Uterus (tissue), 4 donors: ENCODE results near the gene WDPCP. TPM values are rescaled to one million over a fixed set of nuclear protein-coding genes. Genes with fewer than 3 reads are reported as not detected.
"Not testable (repeated sequence)": the region's sequence is repeated elsewhere in the genome, so short reads cannot be mapped to it uniquely, and the experiment has no call there.

Experiments
- DNase-seq, 2 donors: peaks; one replicate each; pipeline ENCODE4 v3.0.0-alpha.2; 2019 to 2020
- H3K27ac ChIP-seq, 2 donors: fragments of 200-600 bp; sonication (generic); 1 replicate in 1 of 2; 2 replicates in 1 of 2; pipeline ENCODE4 v1.5.1; 2016 to 2018
- H3K27me3 ChIP-seq, 2 donors: fragments of 200-600 bp; sonication (generic); one replicate each; pipeline ENCODE4 v1.5.1; 2018 to 2019; ENCODE audit warnings: control low read depth in 1 of 2
- H3K36me3 ChIP-seq, 2 donors: fragments of 200-600 bp; sonication (generic); one replicate each; pipeline ENCODE4 v1.5.1; 2019; ENCODE audit warnings: control low read depth in 1 of 2
- H3K4me1 ChIP-seq, 2 donors: fragments of 200-600 bp; sonication (generic); one replicate each; pipeline ENCODE4 v1.5.1; 2018 to 2019; ENCODE audit warnings: control low read depth in 1 of 2
- H3K4me3 ChIP-seq, 2 donors: fragments of 200-600 bp; sonication (generic); 1 replicate in 1 of 2; 2 replicates in 1 of 2; pipeline ENCODE4 v1.5.1; 2018 to 2019; ENCODE audit warnings: mild to moderate bottlenecking in 1 of 2
- H3K9me3 ChIP-seq, 2 donors: fragments of 200-600 bp; sonication (generic); one replicate each; pipeline ENCODE4 v1.5.1; 2019; ENCODE audit warnings: control low read depth in 1 of 2
- POLR2A ChIP-seq, 2 donors: fragments of 450-650 bp; IDR thresholded peaks; one replicate each; pipeline ENCODE4 v1.6.1; 2016; ENCODE audit warnings: antibody characterized with exemption in 2 of 2, mild to moderate bottlenecking in 1 of 2, moderate library complexity in 1 of 2
- intact Hi-C: fragments of 100-400 bp; cut with DNase I; formaldehyde crosslinking; loops from one replicate; pipeline ENCODE4 v1.15.1; 2023; ENCODE audit warnings: low total_unique reads
- total RNA-seq, 4 donors: library from RNA; depleted of rRNA in 3 of 4; stranded (reverse); fragments of >200 nt in 3 of 4; gene quantifications; one replicate each; pipeline versions ENCODE4 v1.1.0 to v1.2.4, GENCODE V29; 2014 to 2023
- TF ChIP-seq, protein P1 (sequence below), 4 experiments: fragments of 200-600 bp in 2 of 4; fragments of 450-650 bp in 2 of 4; sonication (generic) in 2 of 4; IDR thresholded peaks; one replicate each; pipeline ENCODE4 v1.5.1; 2016 to 2019; ENCODE audit warnings: antibody characterized with exemption in 4 of 4, mild to moderate bottlenecking in 2 of 4, moderate library complexity in 1 of 4
- donor health status: DM: yes; HTN: yes; CAD: no.

WDPCP gene
- total RNA-seq, 4 donors from 2014 or later, result 8.8 to 39.8 (median 29.7) TPM

DNA sequence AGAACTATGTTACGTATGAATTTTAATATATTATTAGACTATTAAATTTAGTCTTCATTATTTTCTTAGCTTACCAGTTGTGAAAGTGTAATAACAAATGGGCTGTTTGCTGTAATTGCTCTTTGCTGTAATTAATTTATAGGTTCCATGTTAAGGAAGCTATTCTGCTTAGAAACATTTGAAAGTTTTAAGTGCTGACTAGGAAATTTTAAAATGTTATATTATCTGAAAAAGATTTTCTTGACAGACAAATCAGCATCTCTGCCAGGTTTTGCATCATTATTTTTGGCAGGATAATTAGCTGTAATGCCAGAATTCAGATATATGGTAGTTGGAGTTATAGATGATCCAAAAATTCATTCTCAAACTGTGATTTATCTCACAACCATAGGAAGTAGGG, 495.4 kb downstream of the WDPCP start:
- Histone ChIP-seq H3K9me3 (no peaks in the 10 kb centered on the region), H3K4me3 (no peak overlapping the region), H3K36me3 (no peaks in the 10 kb centered on the region), H3K27me3 (no peaks in the 10 kb centered on the region), H3K27ac (no peak overlapping the region), H3K4me1 (no peaks in the 10 kb centered on the region)
- no peak for DNase-seq
- intact Hi-C loops, result no loop called here
- no peak for TF ChIP-seq POLR2A (IDR thresholded peaks at IDR 0.05)
- TF ChIP-seq, protein P1, sequence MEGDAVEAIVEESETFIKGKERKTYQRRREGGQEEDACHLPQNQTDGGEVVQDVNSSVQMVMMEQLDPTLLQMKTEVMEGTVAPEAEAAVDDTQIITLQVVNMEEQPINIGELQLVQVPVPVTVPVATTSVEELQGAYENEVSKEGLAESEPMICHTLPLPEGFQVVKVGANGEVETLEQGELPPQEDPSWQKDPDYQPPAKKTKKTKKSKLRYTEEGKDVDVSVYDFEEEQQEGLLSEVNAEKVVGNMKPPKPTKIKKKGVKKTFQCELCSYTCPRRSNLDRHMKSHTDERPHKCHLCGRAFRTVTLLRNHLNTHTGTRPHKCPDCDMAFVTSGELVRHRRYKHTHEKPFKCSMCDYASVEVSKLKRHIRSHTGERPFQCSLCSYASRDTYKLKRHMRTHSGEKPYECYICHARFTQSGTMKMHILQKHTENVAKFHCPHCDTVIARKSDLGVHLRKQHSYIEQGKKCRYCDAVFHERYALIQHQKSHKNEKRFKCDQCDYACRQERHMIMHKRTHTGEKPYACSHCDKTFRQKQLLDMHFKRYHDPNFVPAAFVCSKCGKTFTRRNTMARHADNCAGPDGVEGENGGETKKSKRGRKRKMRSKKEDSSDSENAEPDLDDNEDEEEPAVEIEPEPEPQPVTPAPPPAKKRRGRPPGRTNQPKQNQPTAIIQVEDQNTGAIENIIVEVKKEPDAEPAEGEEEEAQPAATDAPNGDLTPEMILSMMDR (IDR thresholded peaks at IDR 0.05), result no peak

DNA sequence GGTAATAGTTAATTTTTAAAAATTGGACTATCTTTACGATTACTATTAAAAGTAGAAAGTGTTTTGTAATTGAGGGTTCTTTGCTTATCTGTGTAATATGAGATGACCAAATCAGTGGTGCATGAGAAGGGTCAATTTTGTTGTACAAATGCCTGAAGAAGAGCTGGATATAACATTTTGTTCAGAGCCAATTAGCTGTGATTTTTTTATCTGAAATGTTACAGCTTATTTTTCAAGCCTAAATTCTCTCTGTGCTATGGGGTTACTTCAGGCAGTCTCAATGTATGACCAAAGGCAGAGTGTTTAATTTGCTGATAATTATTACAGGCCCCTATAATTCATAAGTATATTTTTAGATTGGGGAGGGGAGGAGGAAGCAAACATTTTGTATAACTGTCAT, 495.9 kb downstream of the WDPCP start:
- H3K9me3 ChIP-seq, result no peaks in the 10 kb centered on the region
- TF ChIP-seq POLR2A (IDR thresholded peaks at IDR 0.05), result no peak
- TF ChIP-seq, protein P1 (IDR thresholded peaks at IDR 0.05), result no peak
- H3K36me3 ChIP-seq, result no peaks in the 10 kb centered on the region
- no peak overlapping the region for H3K27ac ChIP-seq
- intact Hi-C loops, result no loop called here
- H3K27me3 ChIP-seq, result no peaks in the 10 kb centered on the region
- no peak for DNase-seq
- no peaks in the 10 kb centered on the region for H3K4me1 ChIP-seq
- no peak overlapping the region for H3K4me3 ChIP-seq

DNA sequence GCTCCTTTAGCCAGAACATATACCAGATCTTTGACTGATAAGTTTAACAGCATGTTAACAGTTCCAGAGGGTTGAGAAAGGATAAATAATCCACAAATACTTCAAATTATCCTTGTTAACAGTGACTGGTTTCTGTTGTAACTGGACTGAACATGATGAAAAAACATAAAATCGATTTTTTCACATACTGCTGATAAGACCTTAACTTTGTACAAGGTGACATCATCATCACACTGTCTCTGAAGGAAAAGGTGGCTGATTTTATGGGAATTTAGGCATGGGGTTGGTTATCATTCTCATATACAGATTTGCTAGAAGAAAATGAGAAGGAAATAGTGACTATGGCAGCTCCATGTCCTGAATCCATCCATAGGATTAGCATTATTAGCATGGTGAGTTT, 501.6 kb downstream of the WDPCP start:
- DNase-seq, result no peak
- no peaks in the 10 kb centered on the region for H3K27me3 ChIP-seq
- H3K27ac ChIP-seq, result no peak overlapping the region
- no peak for TF ChIP-seq POLR2A (IDR thresholded peaks at IDR 0.05)
- TF ChIP-seq, protein P1 (IDR thresholded peaks at IDR 0.05), result no peak
- H3K36me3 ChIP-seq, result no peaks in the 10 kb centered on the region
- intact Hi-C loops, result no loop called here
- H3K4me1 ChIP-seq, result no peaks in the 10 kb centered on the region
- no peak overlapping the region for H3K4me3 ChIP-seq
- H3K9me3 ChIP-seq, result no peaks in the 10 kb centered on the region

DNA sequence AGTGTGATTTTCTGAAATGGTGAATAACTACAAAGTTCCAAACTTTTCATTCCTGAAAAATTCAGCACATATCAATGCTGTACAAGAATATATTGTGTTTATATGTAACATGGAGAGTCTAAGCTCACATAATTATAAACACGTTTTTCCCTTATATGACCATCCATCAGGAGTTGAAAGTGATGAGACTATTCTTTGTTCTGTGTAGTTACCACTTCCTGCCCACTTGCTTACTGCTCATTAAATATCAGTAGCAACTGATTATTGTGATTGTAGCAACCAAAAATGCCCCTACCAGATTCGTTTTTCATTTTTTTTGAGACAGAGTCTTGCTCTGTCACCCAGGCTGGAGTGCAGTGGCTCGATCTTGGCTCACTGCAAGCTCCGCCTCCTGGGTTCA, 506.9 kb downstream of the WDPCP start:
- no peak overlapping the region for H3K27ac ChIP-seq
- no peak for DNase-seq
- no peak for TF ChIP-seq POLR2A (IDR thresholded peaks at IDR 0.05)
- TF ChIP-seq, protein P1 (IDR thresholded peaks at IDR 0.05), result no peak
- H3K36me3 ChIP-seq, result no peaks in the 10 kb centered on the region
- H3K4me3 ChIP-seq, result no peak overlapping the region
- H3K4me1 ChIP-seq, result no peaks in the 10 kb centered on the region
- intact Hi-C loops, result no loop called here
- H3K27me3 ChIP-seq, result no peaks in the 10 kb centered on the region
- no peaks in the 10 kb centered on the region for H3K9me3 ChIP-seq

DNA sequence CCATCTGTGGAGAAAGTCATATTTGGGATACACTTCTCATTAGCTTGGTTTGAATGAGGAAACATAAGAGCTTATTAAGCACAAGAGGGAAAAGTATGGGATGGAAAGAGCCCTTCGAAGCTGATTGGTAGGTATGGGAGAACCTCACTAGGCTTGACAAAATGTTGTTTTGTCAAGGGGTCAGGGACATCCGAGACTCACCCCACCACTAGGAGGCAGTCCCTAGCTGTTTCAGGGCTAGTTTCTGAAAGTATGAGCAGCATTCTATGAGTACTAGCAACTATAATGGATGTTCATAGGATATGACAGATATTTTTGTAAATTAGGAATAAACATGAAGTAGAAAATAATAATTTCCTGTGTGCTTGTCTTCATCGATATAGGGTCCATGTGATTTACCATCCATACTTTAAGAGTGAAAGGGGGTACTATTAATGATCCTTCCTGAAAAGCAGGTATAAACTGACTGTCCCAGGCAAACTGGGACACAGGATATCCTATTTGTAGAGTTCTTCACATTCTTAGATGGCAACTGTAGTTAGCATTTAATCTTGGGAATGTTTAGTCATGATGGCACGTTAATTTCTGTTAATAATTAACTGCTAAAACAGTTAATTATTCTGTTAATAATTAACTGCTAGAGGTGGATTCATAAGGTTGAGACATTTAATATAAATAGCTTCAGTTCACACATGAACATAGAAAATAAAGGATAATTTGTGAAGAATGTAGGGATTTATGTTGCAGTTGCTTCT, 509.2 kb downstream of the WDPCP start:
- no peaks in the 10 kb centered on the region for H3K27me3 ChIP-seq
- no peak for DNase-seq

DNA sequence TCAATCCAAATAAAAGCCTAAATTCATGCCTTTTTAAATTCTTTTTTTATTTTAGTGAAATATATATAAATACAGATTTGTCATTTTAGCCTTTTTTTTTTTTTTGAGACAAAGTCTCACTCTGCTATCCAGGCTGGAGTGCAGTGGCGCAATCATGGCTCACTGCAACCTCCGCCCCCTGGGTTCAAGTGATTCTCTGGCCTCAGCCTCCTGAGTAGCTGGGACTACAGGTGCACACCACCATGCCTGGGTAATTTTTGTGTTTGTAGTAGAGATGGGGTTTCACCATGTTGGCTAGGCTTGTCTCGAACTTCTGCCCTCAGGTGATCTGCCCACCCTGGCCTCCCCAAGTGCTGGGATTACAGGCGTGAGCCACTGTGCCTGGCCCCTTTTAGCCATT, 513.9 kb downstream of the WDPCP start:
- H3K4me3 ChIP-seq, H3K4me1 ChIP-seq, H3K27ac ChIP-seq, H3K36me3 ChIP-seq, intact Hi-C loops, H3K27me3 ChIP-seq, H3K9me3 ChIP-seq, DNase-seq: not testable (repeated sequence)

More for the DNA sequence above, 509.2 kb downstream of the WDPCP start:
- intact Hi-C loops, result no loop called here
- no peaks in the 10 kb centered on the region for H3K36me3 ChIP-seq
- H3K4me1 ChIP-seq, result no peaks in the 10 kb centered on the region
- H3K4me3 ChIP-seq, result no peak overlapping the region
- no peak for TF ChIP-seq POLR2A (IDR thresholded peaks at IDR 0.05)
- TF ChIP-seq, protein P1 (IDR thresholded peaks at IDR 0.05), result no peak
- no peaks in the 10 kb centered on the region for H3K9me3 ChIP-seq
- no peak overlapping the region for H3K27ac ChIP-seq
